Activated T-cell treated with anti-CD3 and anti-CD28 coated beads, Interleukin-2, amount 50 U/mL, for 4 hours (primary cell): ENCODE measurements around the gene SLC2A6. TPM values are rescaled to one million over a fixed set of nuclear protein-coding genes. Genes with fewer than 3 reads are reported as not detected.

Experiments
- ATAC-seq, 2 donors: fragments of 200-7000 bp; cut with Tn5 transposase; one replicate each; pipeline ENCODE4 v1.10.0; 2021
- DNase-seq: peaks from one replicate; pipeline ENCODE4 v3.0.0-alpha.2; 2020
- H3K27me3 Mint-ChIP-seq: one replicate; pipeline ENCODE4 v1.8.0; 2021; ENCODE audit warnings: low read depth, mixed read lengths
- H3K36me3 Mint-ChIP-seq: one replicate; pipeline ENCODE4 v1.8.0; 2022; ENCODE audit warnings: mixed read lengths; ENCODE audit not compliant: insufficient read depth
- H3K4me1 Mint-ChIP-seq: one replicate; pipeline ENCODE4 v1.8.0; 2021; ENCODE audit warnings: low read depth, mixed read lengths
- H3K4me3 Mint-ChIP-seq: one replicate; pipeline ENCODE4 v1.8.0; 2021; ENCODE audit warnings: mild to moderate bottlenecking, moderate library complexity, mixed read lengths
- H3K9me3 Mint-ChIP-seq: one replicate; pipeline ENCODE4 v1.8.0; 2021; ENCODE audit warnings: mixed read lengths
- total RNA-seq, 3 donors: library from RNA; stranded (reverse); gene quantifications; one replicate each; pipeline ENCODE4 v1.2.1, GENCODE V29; 2021

SLC2A6 gene, protein sequence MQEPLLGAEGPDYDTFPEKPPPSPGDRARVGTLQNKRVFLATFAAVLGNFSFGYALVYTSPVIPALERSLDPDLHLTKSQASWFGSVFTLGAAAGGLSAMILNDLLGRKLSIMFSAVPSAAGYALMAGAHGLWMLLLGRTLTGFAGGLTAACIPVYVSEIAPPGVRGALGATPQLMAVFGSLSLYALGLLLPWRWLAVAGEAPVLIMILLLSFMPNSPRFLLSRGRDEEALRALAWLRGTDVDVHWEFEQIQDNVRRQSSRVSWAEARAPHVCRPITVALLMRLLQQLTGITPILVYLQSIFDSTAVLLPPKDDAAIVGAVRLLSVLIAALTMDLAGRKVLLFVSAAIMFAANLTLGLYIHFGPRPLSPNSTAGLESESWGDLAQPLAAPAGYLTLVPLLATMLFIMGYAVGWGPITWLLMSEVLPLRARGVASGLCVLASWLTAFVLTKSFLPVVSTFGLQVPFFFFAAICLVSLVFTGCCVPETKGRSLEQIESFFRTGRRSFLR
- total RNA-seq, result 1 to 10 TPM; 4.9 to 5.3 (median 5.2) TPM

GRCh38 chr9:133478851-133479711 is at the start of gene SLC2A6:
TSS of gene SLC2A6 (minus strand) at chr9:133479099. CDS start at chr9:133479059, 40 bp downstream.
- Mint-ChIP-seq H3K9me3 (no peaks in the 10 kb centered on the region), H3K27me3 (no peaks in the 10 kb centered on the region), H3K4me3 (peak within 1 kb of the TSS; percentile 69), H3K4me1 (peaks cover 8% of the 10 kb centered on the region), H3K36me3 (no peaks in the 10 kb centered on the region)
- ATAC-seq (peak; percentile 99), DNase-seq (peak; percentile 70)

- ATAC-seq, result no peak
- Mint-ChIP-seq H3K36me3 (no peaks in the 10 kb centered on the region), H3K4me1 (peaks cover 9% of the 10 kb centered on the region), H3K4me3 (no peak overlapping the region), H3K27me3 (peaks cover 14% of the 10 kb centered on the region), H3K9me3 (no peaks in the 10 kb centered on the region)
- no peak for DNase-seq
These were observed 49.3 kb upstream of the SLC2A6 start for GRCh38 chr9:133528001-133528875.

GRCh38 chr9:133527444-133527920 is 48.6 kb upstream of the SLC2A6 start:
- no peak for ATAC-seq
- DNase-seq, result no peak
- peaks cover 7% of the 10 kb centered on the region for H3K27me3 Mint-ChIP-seq
- H3K4me3 Mint-ChIP-seq, result no peak overlapping the region
- no peaks in the 10 kb centered on the region for H3K36me3 Mint-ChIP-seq
- H3K9me3 Mint-ChIP-seq, result no peaks in the 10 kb centered on the region
- peaks cover 5% of the 10 kb centered on the region for H3K4me1 Mint-ChIP-seq

DNA sequence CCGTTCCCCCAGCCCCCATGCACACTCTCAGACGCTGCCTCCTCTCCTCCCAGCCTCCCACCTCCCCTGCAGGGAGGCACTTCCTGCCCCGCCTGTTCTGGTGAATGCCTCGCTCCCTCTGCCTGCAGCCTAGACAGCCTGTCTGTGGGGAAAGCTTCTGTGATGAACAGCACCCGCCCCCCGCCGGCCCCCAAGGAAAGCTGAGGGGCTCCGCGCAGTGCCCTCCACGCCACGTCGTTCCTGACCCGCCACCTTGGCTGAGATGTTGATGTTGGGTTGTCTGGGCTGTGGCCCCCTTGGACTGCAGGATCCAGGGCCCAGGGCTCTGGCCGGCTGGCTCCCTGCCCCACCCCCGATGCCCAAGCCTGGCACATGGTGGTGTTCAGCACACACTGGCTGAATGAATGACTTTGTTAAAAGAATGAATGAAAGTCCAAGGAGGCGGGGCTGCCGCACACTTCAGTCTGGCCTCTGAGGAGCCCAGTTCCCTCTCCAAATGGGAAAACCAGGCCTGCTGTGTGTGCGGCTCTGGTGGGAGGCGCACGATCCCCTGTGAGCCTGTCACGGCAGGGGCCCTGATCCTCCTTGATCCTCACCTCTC is 47.9 kb upstream of the SLC2A6 start:
- ATAC-seq, result peak in 1 of 2 donors; percentile 44

GRCh38 chr9:133525677-133526076 is 46.8 kb upstream of the SLC2A6 start:
- H3K9me3 Mint-ChIP-seq, result no peaks in the 10 kb centered on the region
- H3K36me3 Mint-ChIP-seq, result no peaks in the 10 kb centered on the region
- H3K4me3 Mint-ChIP-seq, result no peak overlapping the region
- ATAC-seq (no peak), DNase-seq (no peak)
- peaks cover 6% of the 10 kb centered on the region for H3K27me3 Mint-ChIP-seq
- peaks cover 5% of the 10 kb centered on the region for H3K4me1 Mint-ChIP-seq

More for the DNA sequence above, 47.9 kb upstream of the SLC2A6 start:
- H3K36me3 Mint-ChIP-seq, result no peaks in the 10 kb centered on the region
- peaks cover 5% of the 10 kb centered on the region for H3K4me1 Mint-ChIP-seq
- DNase-seq, result no peak
- H3K27me3 Mint-ChIP-seq, result peaks cover 6% of the 10 kb centered on the region
- no peaks in the 10 kb centered on the region for H3K9me3 Mint-ChIP-seq
- H3K4me3 Mint-ChIP-seq, result no peak overlapping the region

GRCh38 chr9:133524679-133525228 is 45.9 kb upstream of the SLC2A6 start, which contains the start of gene MYMK:
TSS of gene MYMK (minus strand) at chr9:133524959. CDS start at chr9:133524844, 115 bp downstream.
- peaks cover 5% of the 10 kb centered on the region for H3K4me1 Mint-ChIP-seq
- no peaks in the 10 kb centered on the region for H3K9me3 Mint-ChIP-seq
- peaks cover 6% of the 10 kb centered on the region for H3K27me3 Mint-ChIP-seq
- ATAC-seq (no peak), DNase-seq (no peak)
- no peak within 1 kb of the TSS for H3K4me3 Mint-ChIP-seq
- H3K36me3 Mint-ChIP-seq, result no peaks in the 10 kb centered on the region

DNA sequence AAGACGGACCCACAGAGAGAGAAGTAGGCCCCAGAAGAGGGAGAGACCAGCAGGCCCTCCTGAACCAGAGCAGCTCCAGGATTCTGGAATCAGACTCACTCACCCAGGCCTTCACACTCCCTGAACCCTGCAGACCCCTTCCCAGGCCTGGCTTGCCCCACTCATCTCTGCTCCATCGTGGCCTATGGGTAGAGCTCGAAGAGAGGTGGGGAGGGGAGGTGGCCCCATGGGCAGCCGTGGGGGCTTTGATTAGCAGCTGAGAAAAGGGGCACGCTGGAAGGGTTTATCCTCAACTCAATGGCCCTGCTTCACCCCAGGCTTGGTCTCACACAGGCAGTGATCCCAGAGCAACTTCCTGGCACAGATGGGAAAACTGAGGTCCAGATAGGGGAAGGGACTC is 45.2 kb upstream of the SLC2A6 start:
- Mint-ChIP-seq H3K36me3 (no peaks in the 10 kb centered on the region), H3K9me3 (no peaks in the 10 kb centered on the region), H3K4me3 (no peak overlapping the region), H3K27me3 (peaks cover 6% of the 10 kb centered on the region), H3K4me1 (peaks cover 5% of the 10 kb centered on the region)
- no peak for DNase-seq
- no peak for ATAC-seq

DNA sequence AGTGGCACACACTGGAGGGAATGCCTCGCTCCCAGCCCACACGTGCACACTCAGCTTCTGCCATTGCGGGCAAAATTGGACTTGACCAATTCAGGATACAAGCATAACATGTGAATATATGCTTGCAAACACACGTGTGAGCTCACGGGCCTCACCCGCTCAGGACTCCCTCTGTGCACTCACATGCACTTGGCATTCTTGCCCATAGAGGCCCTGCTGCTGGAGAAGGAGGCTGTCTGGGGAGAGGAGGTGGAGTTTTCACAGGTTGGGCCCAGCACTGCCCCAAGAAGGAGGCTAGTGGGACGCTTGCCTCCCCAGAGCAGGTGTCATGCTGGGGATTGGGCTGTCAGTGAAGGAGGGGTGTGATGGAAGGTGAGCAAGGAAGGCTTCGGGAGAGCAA is 44.2 kb upstream of the SLC2A6 start:
- Mint-ChIP-seq H3K36me3 (no peaks in the 10 kb centered on the region), H3K27me3 (peaks cover 4% of the 10 kb centered on the region), H3K4me3 (no peak overlapping the region), H3K4me1 (peaks cover 5% of the 10 kb centered on the region), H3K9me3 (no peaks in the 10 kb centered on the region)
- DNase-seq (no peak), ATAC-seq (no peak)

- DNase-seq, result no peak
- Mint-ChIP-seq H3K4me3 (no peak overlapping the region), H3K9me3 (no peaks in the 10 kb centered on the region), H3K4me1 (peaks cover 5% of the 10 kb centered on the region), H3K27me3 (peaks cover 2% of the 10 kb centered on the region), H3K36me3 (no peaks in the 10 kb centered on the region)
- ATAC-seq, result no peak
These were observed 43.4 kb upstream of the SLC2A6 start for GRCh38 chr9:133522073-133522910.

DNA sequence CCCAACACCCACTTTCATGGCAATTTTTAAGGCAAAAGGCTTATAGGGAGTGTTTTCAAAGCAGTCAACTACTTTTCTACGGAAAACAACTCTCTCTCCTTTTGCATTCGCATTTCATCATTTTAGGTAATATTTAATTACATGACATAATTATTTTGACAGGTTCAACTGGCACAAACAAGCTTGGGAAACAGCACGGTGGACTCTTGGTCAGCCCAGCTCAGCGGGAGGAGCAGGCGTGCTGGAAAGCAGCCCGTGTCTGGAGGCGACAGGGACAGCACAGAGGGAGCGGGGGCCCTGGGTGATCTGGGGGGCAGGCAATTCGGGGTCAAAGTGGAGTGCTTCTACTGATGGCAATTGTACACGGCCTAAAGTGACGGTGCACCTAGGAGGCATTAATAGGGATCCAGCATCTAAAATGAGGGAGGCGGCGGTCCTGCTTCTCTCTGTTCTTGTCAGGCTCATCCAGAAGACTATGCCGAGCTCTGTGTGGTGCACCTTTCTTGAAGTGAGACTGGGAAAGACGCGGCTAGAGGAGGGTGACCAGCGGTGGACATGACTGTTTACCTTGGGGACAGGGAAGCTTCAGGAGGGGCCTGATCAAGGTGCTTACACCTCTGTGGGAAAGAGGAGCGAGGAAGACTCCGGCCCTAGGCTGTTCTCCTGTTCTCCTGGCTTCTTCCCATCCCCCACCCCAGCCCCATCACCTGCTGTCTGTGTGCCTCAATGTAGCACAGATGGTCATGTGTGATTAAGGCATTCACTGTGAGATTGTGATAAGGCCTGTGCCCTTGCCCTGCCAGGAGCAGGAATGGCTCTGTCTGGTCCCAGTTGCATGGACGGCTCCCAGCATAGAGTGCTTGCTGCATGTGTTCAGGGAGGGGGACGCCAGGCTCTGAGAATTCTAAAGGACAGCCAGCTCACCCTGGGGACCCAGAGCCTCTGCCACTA is 42.5 kb upstream of the SLC2A6 start:
- Mint-ChIP-seq H3K4me1 (peaks cover 1% of the 10 kb centered on the region), H3K36me3 (no peaks in the 10 kb centered on the region), H3K4me3 (no peak overlapping the region), H3K27me3 (peaks cover 2% of the 10 kb centered on the region), H3K9me3 (no peaks in the 10 kb centered on the region)
- ATAC-seq (no peak), DNase-seq (no peak)

DNA sequence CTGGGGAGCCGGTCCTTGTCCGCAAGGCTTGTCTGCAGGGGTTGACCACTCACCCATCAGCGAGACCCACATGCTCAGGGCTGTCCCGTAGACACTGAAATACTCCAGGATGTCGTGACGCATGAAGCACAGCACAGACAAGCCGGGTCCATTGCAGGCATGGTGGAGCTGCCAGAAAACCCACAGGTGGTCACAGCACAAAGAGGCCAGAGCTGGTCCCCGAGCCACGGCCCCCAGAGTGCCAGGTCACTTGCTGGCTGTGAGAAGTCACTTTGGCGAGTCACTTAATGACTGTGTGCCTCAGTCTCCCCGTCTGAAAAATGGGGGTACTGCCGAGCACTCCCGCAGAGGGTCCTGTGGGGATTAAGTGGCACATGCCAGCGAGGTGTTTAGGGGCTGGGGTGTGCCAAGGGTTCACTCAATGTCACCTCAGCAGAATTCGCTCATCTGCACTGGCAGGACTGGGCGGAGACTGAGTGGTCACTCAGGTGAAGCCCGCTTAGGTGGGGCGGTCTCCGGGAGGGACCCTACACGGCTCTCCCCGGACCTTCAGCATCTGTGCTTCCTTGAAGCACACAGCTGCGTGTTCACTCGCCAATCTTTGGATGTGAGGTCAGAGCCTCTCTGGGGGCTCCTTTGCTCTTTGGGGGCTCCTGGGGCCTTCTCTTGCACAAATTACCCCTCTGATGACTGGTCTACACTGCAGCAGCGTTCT is 41.4 kb upstream of the SLC2A6 start:
- no peaks in the 10 kb centered on the region for H3K36me3 Mint-ChIP-seq
- ATAC-seq, result no peak
- H3K9me3 Mint-ChIP-seq, result no peaks in the 10 kb centered on the region
- no peaks in the 10 kb centered on the region for H3K4me1 Mint-ChIP-seq
- peaks cover 5% of the 10 kb centered on the region for H3K27me3 Mint-ChIP-seq
- DNase-seq, result no peak
- no peak overlapping the region for H3K4me3 Mint-ChIP-seq
